Bronchial epithelial cell (primary cell): ENCODE measurements around the gene CCDC7. TPM values are rescaled to one million over a fixed set of nuclear protein-coding genes. Genes with fewer than 3 reads are reported as not detected.

Source experiments
- DNase-seq: peaks from one replicate; pipeline ENCODE4 v3.0.0-alpha.2; 2010; ENCODE audit warnings: low read depth
- FAIRE-seq: peaks from 2 replicates; lab custom pipeline; 2011; peaks lifted over from hg19 to GRCh38; lab: Jason Lieb, UNC
- H3K27me3 ChIP-seq: 2 replicates; pipeline ENCODE4 v1.5.1; 2011; ENCODE audit warnings: low read length; ENCODE audit not compliant: control insufficient read depth, insufficient read depth
- H3K36me3 ChIP-seq: 2 replicates; pipeline ENCODE4 v1.5.1; 2011; ENCODE audit warnings: low read length; ENCODE audit not compliant: control insufficient read depth, insufficient read depth
- H3K4me3 ChIP-seq: 2 replicates; pipeline ENCODE4 v1.5.1; 2011; ENCODE audit warnings: mild to moderate bottlenecking, low read depth, low read length, control low read depth
- CTCF ChIP-seq: IDR thresholded peaks from 2 replicates; pipeline ENCODE4 v1.5.1; 2011; ENCODE audit warnings: mild to moderate bottlenecking, moderate library complexity, low read length, control low read depth, inconsistent platforms; ENCODE audit not compliant: insufficient read depth, severe bottlenecking
- total RNA-seq: library from RNA; depleted of rRNA; stranded (reverse); fragments of >200 nt; gene quantifications from 2 replicates; pipeline ENCODE4 v1.2.1, GENCODE V29; 2014

CCDC7 gene
- total RNA-seq, 1 donor from 2014 or later: 1.8 TPM

GRCh38 chr10:32771217-32771616 is 325.3 kb downstream of the CCDC7 start:
- no peak for TF ChIP-seq CTCF
- no peaks in the 10 kb centered on the region for H3K36me3 ChIP-seq
- no peak overlapping the region for H3K4me3 ChIP-seq
- DNase-seq (no peak), FAIRE-seq (no peak)
- no peaks in the 10 kb centered on the region for H3K27me3 ChIP-seq

- no peak for DNase-seq
- Histone ChIP-seq H3K27me3 (no peaks in the 10 kb centered on the region), H3K4me3 (no peak overlapping the region), H3K36me3 (no peaks in the 10 kb centered on the region)
- no peak for FAIRE-seq
- no peak for TF ChIP-seq CTCF
Measured at GRCh38 chr10:32773105-32773504, 327.2 kb downstream of the CCDC7 start.

- DNase-seq: no peak
- Histone ChIP-seq H3K4me3 (no peak overlapping the region), H3K27me3 (no peaks in the 10 kb centered on the region), H3K36me3 (no peaks in the 10 kb centered on the region)
- no peak for TF ChIP-seq CTCF
- no peak for FAIRE-seq
Measured at GRCh38 chr10:32786968-32787367, 341.0 kb downstream of the CCDC7 start.

- Histone ChIP-seq H3K4me3 (no peak overlapping the region), H3K27me3 (no peaks in the 10 kb centered on the region), H3K36me3 (no peaks in the 10 kb centered on the region)
- no peak for TF ChIP-seq CTCF
- FAIRE-seq (no peak), DNase-seq (no peak)
Measured at GRCh38 chr10:32787690-32788284, 341.8 kb downstream of the CCDC7 start.

- Histone ChIP-seq H3K36me3 (no peaks in the 10 kb centered on the region), H3K27me3 (no peaks in the 10 kb centered on the region), H3K4me3 (no peak overlapping the region)
- no peak for DNase-seq
- no peak for TF ChIP-seq CTCF
- FAIRE-seq: peak; percentile 43
Measured at GRCh38 chr10:32788359-32788758, 342.4 kb downstream of the CCDC7 start.

- H3K4me3 ChIP-seq: no peak overlapping the region
- FAIRE-seq: peak; percentile 90
- no peaks in the 10 kb centered on the region for H3K36me3 ChIP-seq
- DNase-seq: peak; percentile 2
- TF ChIP-seq CTCF: no peak
- H3K27me3 ChIP-seq: no peaks in the 10 kb centered on the region
Measured at GRCh38 chr10:32790483-32790882, 344.5 kb downstream of the CCDC7 start.
